GM23248 (cell line): Measurements from ENCODE around the gene AGAP2.

Experiments
- EZH2 ChIP-seq: fragments of 200-600 bp; sonication (generic); IDR thresholded peaks from 2 replicates; pipeline ENCODE4 v1.6.1; 2018; ENCODE audit warnings: antibody characterized with exemption, mild to moderate bottlenecking; ENCODE audit not compliant: insufficient read depth, poor library complexity, severe bottlenecking
- EZH2phosphoT487 ChIP-seq: fragments of 200-600 bp; sonication (generic); IDR thresholded peaks from 2 replicates; pipeline ENCODE4 v1.6.1; 2018; ENCODE audit warnings: antibody characterized with exemption, moderate library complexity, mild to moderate bottlenecking, low read depth; ENCODE audit not compliant: insufficient read depth

DNA sequence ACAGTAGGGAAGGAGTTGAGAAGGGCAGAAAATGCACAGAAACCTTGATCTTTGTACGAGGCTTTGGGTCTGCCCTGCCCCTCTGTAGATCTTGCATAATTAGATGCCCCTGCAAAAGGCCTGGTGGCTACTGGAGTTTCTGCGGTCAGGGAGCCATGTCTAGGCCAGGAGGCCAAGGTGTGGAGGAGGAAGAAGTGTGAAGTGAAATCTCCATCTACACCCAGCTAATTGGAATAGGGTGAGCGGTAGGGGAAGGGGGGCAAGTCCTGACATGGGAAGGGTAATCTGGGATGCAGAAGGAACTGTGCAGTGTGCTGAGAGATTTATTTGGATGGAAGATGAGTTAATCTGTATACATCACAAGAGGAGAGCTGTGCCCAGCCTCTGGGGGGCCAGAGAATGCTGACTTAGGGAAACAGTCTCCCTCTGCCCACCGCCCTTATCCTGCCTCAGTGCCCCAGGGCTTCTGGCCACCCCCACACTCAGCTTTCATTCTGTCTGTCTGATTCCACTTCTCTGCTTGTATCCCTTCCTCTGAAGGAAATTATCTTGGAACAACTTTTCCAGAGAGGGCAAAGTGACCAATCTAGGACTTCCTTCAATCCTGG is 23.0 kb upstream of the AGAP2 start:
- TF ChIP-seq EZH2 (no peak), EZH2phosphoT487 (no peak)
